Epithelial cell of esophagus (primary cell): ENCODE data around the gene PDCD2L.

Experiments used
- DNase-seq: peaks from one replicate; pipeline ENCODE4 v3.0.0; 2010; ENCODE audit warnings: low read depth
- H3K4me3 ChIP-seq: 2 replicates; pipeline ENCODE4 v1.5.1; 2011; ENCODE audit warnings: mild to moderate bottlenecking, low read length, control low read depth
- CTCF ChIP-seq: IDR thresholded peaks from 2 replicates; pipeline ENCODE4 v1.5.1; 2011; ENCODE audit warnings: low read depth, mild to moderate bottlenecking, low read length, control low read depth, inconsistent platforms; ENCODE audit not compliant: insufficient read depth; ENCODE audit errors: missing control alignments

The PDCD2L gene

GRCh38 chr19:34373601-34374288, 30.5 kb upstream of the PDCD2L start:
- no peak for TF ChIP-seq CTCF
- no peak overlapping the region for H3K4me3 ChIP-seq
- DNase-seq = no peak

- DNase-seq = no peak
- no peak overlapping the region for H3K4me3 ChIP-seq
- no peak for TF ChIP-seq CTCF
Measured at GRCh38 chr19:34375598-34375997, 28.6 kb upstream of the PDCD2L start.

DNA sequence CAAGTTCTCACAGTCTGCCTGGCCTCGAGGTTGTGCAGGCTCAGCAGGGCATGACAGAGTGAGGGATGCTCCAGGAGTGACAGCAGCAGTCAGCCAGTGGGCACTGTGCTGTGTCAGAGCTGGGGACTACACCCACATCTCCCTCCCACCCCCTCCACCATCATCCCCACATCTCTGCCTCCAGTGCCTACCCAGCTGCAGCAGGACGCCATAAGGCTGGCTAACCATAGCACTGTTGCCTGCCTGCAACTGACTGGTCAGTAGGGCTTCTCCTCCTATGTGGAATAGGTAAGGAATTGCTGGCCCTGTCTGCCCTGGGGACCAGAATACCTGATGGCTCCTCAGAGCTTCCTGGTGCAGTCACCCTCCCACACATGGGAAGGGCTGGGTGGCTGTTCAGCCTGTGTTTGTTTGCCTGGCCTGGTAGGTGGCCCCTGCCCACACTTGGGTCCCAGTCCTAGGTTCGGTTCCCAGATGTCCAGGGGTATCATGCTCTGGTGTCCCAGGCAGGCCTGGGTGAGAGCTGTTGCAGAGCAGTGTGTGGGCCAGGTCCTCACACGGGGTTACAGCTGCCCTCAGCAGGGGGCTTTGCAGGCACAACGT, 23.5 kb upstream of the PDCD2L start:
- DNase-seq = no peak
- no peak for TF ChIP-seq CTCF
- no peak overlapping the region for H3K4me3 ChIP-seq

- DNase-seq = no peak
- TF ChIP-seq CTCF = no peak
Measured at GRCh38 chr19:34381399-34382251, 22.6 kb upstream of the PDCD2L start.

GRCh38 chr19:34382471-34382870, 21.7 kb upstream of the PDCD2L start:
- no peak for TF ChIP-seq CTCF
- H3K4me3 ChIP-seq = no peak overlapping the region
- no peak for DNase-seq

More at GRCh38 chr19:34381399-34382251, 22.6 kb upstream of the PDCD2L start:
- H3K4me3 ChIP-seq = no peak overlapping the region

DNA sequence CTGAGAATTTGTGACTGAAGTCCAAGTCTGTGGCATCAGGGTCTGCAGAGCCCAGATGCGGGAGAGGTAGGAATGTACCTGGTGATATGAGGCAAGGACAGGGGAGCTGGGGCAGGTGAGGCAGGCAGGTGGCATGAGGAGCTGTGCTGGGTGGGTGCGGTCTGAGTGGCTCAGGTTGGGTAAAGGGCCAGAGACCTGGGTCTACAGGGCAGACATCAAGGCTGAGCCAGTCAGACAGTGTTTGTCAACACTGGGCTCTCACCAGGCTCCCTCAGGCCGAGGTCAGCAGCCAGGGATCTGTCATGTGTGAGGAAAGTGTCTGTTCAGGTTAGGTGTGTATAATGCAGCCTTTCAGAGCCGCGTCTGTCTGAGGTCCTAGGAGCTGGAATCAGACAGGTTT, 20.6 kb upstream of the PDCD2L start:
- DNase-seq = no peak
- no peak overlapping the region for H3K4me3 ChIP-seq
- no peak for TF ChIP-seq CTCF
